Kidney glomerular epithelial cell (primary cell): ENCODE results near the gene XCL2.
"Not testable (repeated sequence)": the region's sequence is repeated elsewhere in the genome, so short reads cannot be mapped to it uniquely, and the experiment has no call there.

Experiments used
- DNase-seq: peaks from one replicate; lab custom pipeline; 2025; lab: John Stamatoyannopoulos, UW

Gene XCL2

DNA sequence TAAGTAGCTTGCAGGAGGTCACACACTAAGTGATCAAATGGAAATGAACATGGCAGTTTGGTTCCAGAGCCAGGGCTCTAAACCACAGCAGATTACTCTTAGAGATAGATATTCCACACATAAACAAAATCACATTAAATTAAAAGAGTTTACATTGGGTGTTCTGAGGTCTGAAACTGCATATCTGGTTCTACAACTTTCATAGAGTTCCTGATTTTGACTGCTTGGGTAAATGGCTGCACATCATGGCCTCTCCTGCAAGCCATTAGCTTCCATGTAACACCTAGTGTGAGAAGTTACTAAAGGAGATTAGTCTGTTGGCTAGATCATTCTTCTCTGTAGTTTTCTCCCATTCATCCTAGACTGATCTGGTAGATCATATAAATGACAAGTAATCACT, 12.8 kb upstream of the XCL2 start:
- DNase-seq = no peak

GRCh38 chr1:168555508-168556046, 11.8 kb upstream of the XCL2 start:
- DNase-seq = no peak

DNA sequence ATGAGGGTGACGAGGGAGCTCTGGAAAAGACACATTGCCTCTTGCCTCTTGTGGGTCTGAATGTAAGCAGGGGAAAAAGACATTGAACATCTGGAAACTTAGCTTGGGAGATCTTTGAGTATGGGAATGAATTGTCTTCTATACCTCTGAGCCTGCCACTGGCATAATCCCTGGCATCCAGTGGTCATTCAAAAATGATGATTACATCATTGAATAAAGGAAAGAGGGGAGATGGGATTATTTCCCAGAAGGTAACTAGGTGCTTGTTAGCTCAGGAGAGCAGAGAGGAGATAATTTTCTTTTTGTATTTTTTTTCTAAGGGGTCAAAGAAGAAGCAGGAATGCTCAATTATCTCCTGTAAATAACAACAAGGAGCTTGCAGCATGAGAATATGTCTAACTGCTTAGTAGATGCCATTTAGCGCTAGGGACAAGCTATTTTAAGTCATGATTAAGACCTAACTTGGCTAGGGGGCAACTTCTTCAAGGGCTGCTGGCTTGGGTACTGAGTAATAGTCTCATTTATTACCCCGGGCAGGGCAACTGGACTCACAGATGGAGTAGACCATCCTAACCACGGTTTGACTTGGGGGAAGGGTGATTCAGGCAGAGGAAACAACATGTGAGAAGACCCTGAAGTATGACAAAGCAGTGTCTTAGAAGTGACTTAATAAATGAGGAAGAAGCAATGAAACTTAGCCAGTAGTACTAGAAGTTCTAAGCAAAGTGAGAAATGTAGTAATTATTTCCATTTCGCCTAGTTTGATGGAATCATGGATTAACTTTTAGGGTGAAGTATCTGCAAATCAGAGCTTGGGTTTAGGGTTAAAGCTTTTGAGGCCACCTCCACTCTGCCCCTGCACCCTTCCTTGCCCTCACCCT, 11.0 kb upstream of the XCL2 start:
- no peak for DNase-seq

DNA sequence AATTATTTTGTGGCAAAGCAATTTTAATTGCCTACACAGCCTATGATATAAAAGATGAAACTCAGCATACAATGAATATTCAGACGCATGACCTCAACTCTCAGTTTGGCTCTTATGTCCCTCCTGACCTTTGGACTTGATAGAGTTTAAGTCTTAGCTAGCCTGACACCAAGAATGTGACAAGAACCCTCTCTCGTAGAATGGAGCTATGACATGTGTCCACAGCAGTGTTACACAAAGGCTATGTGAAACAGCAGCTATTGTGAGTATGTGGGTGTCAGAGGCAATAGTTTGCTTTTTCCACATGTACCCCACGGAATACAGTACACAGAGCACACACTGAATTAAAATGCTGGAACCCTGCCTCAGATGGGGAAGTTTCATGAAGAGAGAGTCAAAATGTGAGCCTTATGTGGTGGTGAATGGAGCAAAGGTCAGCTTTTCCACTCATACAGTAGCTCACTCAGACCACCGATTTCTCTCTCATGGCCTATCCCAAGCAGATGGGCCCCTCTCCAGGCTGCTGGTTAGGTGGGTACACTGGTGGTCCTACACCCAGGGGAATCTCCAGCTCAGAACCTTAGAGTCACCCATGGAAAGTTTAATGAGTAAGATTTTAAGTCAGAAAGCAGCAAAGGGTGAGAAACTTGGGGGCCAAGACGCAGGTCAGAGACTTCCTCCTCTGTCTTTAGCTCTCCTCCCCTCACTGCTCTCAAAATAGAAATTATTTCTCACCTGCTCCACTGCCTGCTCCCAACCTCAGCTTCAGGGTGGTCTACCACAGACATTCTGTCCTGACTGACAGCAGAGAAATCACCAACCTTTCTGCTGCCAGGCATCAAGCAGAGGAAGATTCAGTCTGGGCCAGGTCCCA, 10.1 kb upstream of the XCL2 start:
- DNase-seq = no peak

GRCh38 chr1:168552961-168553360, 9.2 kb upstream of the XCL2 start:
- no peak for DNase-seq

- DNase-seq = no peak
These were observed 7.9 kb upstream of the XCL2 start for GRCh38 chr1:168551688-168552087.

DNA sequence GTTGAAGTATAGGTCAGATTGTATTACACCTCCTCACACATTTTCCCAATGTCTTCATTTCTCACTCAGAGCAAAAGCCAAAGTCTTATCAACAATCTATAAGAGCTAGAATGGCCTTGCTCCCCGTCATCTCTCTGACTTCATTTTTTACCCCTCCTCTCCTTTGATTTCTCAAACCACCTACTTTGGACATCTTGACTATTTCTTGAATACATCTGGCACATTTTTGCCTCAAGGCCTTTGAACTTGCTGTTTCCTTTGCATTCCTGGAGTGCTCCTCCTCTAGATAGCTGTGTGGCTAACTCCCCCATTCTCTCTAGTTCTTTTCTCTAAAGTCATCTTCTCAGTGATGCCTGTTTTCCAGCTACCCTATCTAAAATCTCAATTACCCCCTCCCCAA, 7.2 kb upstream of the XCL2 start:
- no peak for DNase-seq

GRCh38 chr1:168546553-168546895, 2.7 kb upstream of the XCL2 start:
- DNase-seq = not testable (repeated sequence)

GRCh38 chr1:168545678-168546552, 2.1 kb upstream of the XCL2 start:
- peak; percentile 5 for DNase-seq

- not testable (repeated sequence) for DNase-seq
These were observed 819 bp downstream of the XCL2 start for GRCh38 chr1:168542978-168543377.

DNA sequence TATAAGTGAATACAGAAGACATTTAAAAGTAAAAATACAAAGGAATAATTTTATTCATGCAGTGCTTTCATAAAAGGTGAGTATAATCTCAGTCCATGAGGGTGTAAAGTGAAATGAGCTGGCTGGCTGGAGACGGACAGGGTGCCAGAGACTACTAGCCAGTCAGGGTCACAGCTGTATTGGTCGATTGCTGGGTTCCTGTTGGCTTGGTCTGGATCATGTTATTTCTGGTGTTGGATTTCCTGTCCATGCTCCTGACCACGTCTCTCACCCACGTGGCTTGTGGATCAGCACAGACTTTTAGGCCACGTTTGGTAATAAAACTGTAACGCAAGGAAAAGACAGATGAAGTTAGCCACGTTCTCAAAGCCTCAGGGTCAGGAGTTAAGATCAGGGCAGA, 3.0 kb downstream of the XCL2 start:
- not testable (repeated sequence) for DNase-seq

DNA sequence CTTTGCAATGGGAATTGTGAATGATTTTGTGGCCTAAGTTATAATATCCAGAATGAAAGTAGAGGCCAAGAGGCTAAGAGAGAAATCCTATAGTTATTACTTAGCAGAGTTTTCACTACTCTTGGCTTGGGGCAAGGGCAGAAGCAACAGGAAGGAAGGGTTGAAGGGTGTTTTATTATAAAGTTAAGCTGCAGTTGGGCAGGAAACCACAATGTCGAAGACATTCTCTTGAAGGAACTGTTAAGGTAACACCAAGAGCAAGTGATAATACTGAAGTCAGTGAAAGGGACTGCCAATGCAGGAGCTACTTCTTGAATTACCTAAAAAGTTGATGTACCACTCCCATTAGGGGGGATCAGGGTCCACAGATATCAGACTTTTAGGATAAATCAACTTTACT, 8.3 kb downstream of the XCL2 start:
- no peak for DNase-seq

GRCh38 chr1:168531615-168532345, 12.0 kb downstream of the XCL2 start:
- DNase-seq = peak; percentile 69

DNA sequence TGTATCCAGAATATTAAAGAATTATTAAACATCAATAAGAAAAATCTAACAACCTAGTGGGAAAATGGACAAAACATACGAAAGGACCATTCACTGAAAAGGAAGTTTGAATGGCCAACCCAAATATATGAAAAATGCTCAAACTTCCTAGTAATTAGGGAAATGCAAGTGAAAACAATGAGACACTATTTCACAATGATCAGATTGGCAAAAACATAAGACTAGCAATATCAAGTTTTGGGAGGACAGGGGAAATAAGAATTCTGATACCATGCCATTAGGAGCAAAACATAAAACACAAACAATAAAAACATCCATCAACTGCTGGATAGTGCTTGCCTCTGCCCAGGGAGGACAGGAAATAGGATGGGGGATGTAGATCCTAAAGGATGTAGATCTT, 14.3 kb downstream of the XCL2 start:
- no peak for DNase-seq

- DNase-seq = no peak
These were observed 22.3 kb downstream of the XCL2 start for GRCh38 chr1:168521401-168522000.

DNA sequence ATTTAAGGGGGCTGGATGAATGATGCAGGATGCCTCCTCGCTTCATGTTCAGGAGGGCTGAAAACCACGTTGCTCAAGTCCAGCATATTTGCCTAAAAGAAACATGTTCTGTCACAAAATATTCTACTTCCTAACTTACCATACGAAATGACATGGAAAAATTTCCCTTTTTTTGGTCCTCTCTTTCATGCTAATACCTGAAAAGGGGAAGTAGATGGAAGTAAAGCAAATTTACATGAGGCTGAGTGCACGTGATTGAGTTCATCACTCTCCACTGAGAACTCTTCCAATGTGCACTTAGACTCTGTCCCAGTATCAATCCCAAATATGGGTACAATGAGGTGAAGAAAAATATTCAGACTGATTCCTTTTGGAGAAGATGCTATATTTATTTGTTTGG, 23.0 kb downstream of the XCL2 start:
- DNase-seq = no peak

DNA sequence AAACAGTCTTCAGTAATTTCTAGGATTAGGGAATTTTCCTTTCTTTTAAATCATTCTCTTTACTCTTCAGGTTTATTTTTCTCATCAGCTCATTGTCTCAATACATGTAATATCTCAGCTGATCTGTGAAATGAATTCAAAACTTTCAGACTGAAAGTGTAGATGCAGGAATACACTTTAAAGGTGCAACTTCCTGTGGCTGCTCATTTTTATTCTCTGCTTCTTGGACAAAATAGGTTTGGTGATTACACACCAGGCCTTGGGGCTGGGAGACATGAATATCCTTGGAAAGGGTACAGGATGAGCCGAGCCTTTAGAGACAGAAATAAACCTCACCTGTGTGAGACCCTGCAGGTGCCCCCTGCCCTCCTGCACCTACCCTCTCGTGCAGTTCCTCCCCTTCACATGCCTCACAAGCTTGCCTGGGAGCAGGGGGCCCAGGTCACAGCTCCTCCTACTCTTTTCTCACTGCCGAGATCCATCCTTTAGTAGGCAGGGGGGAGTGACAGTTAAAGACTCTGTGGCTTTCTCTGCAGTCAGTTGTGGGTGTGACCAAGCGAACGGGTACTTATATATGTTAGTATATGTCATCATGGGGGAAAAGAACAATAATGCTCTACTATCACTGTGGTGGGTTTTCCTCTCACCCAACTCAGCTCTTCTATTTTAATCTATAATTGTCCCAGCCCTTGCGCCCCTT, 23.6 kb downstream of the XCL2 start:
- DNase-seq = no peak

GRCh38 chr1:168518813-168519212, 25.0 kb downstream of the XCL2 start:
- no peak for DNase-seq

DNA sequence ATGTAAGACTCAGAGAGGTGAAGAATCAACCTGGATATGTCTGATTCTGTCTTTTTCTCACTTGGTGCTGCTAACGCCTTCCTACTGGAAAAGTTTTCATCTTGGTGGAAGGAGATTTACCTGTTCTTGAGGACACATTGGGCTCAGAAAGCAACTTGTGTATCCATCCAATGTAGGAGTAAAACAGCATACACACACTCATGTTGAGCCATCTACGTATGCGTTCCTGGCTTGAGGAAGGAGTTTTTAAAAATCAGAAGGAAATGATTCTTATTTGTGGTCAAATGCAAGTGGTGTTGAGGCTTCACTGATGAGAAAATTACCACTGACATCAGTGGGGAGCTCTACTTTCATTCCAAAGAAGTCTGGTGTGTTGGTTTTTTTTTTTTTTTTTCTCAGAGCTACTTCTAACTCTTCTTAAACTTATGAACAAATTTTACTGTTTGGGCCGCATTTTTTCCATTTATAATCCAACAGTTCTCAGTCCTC, 25.6 kb downstream of the XCL2 start:
- no peak for DNase-seq

- no peak for DNase-seq
These were observed 29.3 kb downstream of the XCL2 start for GRCh38 chr1:168514455-168514854.
